ENCODE results near the gene MRAP.

Gene MRAP

GRCh38 chr21:32331444-32332305 lies 33.0 kb downstream of the MRAP start:
- no peak for TF ChIP-seq CTCF (IDR thresholded peaks at IDR 0.05; ENCODE audit: insufficient read depth, low read length, missing control alignments)
- no peak overlapping the region for H3K4me3 ChIP-seq (ENCODE audit: low read depth, low read length)
- no peak for DNase-seq (ENCODE audit: low read depth, low spot score)
- POLR2A ChIA-PET = no interaction called here
- CTCF ChIA-PET = no interaction called here

GRCh38 chr21:32332463-32332951 lies 33.9 kb downstream of the MRAP start:
- ChIA-PET CTCF (no interaction called here), POLR2A (no interaction called here)
- DNase-seq (ENCODE audit: low read depth, low spot score) = no peak
- no peak overlapping the region for H3K4me3 ChIP-seq (ENCODE audit: low read depth, low read length)
- no peak for TF ChIP-seq CTCF (IDR thresholded peaks at IDR 0.05; ENCODE audit: insufficient read depth, low read length, missing control alignments)

GRCh38 chr21:32333953-32334673 lies 35.5 kb downstream of the MRAP start:
- ChIA-PET CTCF (no interaction called here), POLR2A (no interaction called here)
- no peak for TF ChIP-seq CTCF (IDR thresholded peaks at IDR 0.05; ENCODE audit: insufficient read depth, low read length, missing control alignments)
- no peak for DNase-seq (ENCODE audit: low read depth, low spot score)
- no peak overlapping the region for H3K4me3 ChIP-seq (ENCODE audit: low read depth, low read length)

GRCh38 chr21:32334980-32335531 lies 36.4 kb downstream of the MRAP start:
- ChIA-PET POLR2A (no interaction called here), CTCF (no interaction called here)
- TF ChIP-seq CTCF (IDR thresholded peaks at IDR 0.05; ENCODE audit: insufficient read depth, low read length, missing control alignments) = no peak
- no peak for DNase-seq (ENCODE audit: low read depth, low spot score)
- H3K4me3 ChIP-seq (ENCODE audit: low read depth, low read length) = no peak overlapping the region

GRCh38 chr21:32335601-32336575 lies 37.2 kb downstream of the MRAP start:
- ChIA-PET CTCF (interaction anchor here (1.2 kb wide), 1 partner anchor 265 kb away, joined by 5 read pairs; no protein-coding TSS in a partner anchor), POLR2A (no interaction called here)
- no peak for DNase-seq (ENCODE audit: low read depth, low spot score)
- no peak overlapping the region for H3K4me3 ChIP-seq (ENCODE audit: low read depth, low read length)
- no peak for TF ChIP-seq CTCF (IDR thresholded peaks at IDR 0.05; ENCODE audit: insufficient read depth, low read length, missing control alignments)
